ENCODE data around the gene FAM76A.
"Not testable (repeated sequence)": the region's sequence is repeated elsewhere in the genome, so short reads cannot be mapped to it uniquely, and the experiment has no call there.

Gene FAM76A

GRCh38 chr1:27778056-27778455 is 52.3 kb downstream of the FAM76A start:
- no peak for DNase-seq (ENCODE audit: low read depth)

GRCh38 chr1:27779122-27779521 is 53.4 kb downstream of the FAM76A start:
- DNase-seq (ENCODE audit: low read depth), result no peak

GRCh38 chr1:27782950-27783349 is 57.2 kb downstream of the FAM76A start:
- no peak for DNase-seq (ENCODE audit: low read depth)

- DNase-seq (ENCODE audit: low read depth), result no peak
Observed at GRCh38 chr1:27784700-27785099, 58.9 kb downstream of the FAM76A start.

- no peak for DNase-seq (ENCODE audit: low read depth)
Observed at GRCh38 chr1:27785781-27786455, 60.2 kb downstream of the FAM76A start.

- no peak for DNase-seq (ENCODE audit: low read depth)
Observed at GRCh38 chr1:27787895-27788294, 62.1 kb downstream of the FAM76A start.

- no peak for DNase-seq (ENCODE audit: low read depth)
Observed at GRCh38 chr1:27789540-27790041, 63.8 kb downstream of the FAM76A start.

GRCh38 chr1:27790270-27790669 is 64.5 kb downstream of the FAM76A start:
- DNase-seq (ENCODE audit: low read depth), result not testable (repeated sequence)

GRCh38 chr1:27795601-27796000 is 69.8 kb downstream of the FAM76A start:
- no peak for DNase-seq (ENCODE audit: low read depth)

- DNase-seq (ENCODE audit: low read depth), result no peak
Observed at GRCh38 chr1:27804791-27805190, 79.0 kb downstream of the FAM76A start.

- DNase-seq (ENCODE audit: low read depth), result no peak
Observed at GRCh38 chr1:27806758-27807157, 81.0 kb downstream of the FAM76A start.

- no peak for DNase-seq (ENCODE audit: low read depth)
Observed at GRCh38 chr1:27807385-27807784, 81.6 kb downstream of the FAM76A start.

- DNase-seq (ENCODE audit: low read depth), result not testable (repeated sequence)
Observed at GRCh38 chr1:27808131-27808530, 82.4 kb downstream of the FAM76A start.

- DNase-seq (ENCODE audit: low read depth), result no peak
Observed at GRCh38 chr1:27809883-27810282, 84.1 kb downstream of the FAM76A start.

GRCh38 chr1:27811741-27812500 is 86.2 kb downstream of the FAM76A start:
- DNase-seq (ENCODE audit: low read depth), result no peak

Measured in CMK (cell line).